Measurements from ENCODE around the gene ATP7B. TPM values are rescaled to one million over a fixed set of nuclear protein-coding genes. Genes with fewer than 3 reads are reported as not detected.

The ATP7B gene
- total RNA-seq, 1 experiment from 2014 or later = 4.4 TPM

- Histone ChIP-seq H3K9ac (ENCODE audit: low read length) (no peak overlapping the region), H3K36me3 (ENCODE audit: low read depth, low read length) (peaks cover 8% of the 10 kb centered on the region; the same call in 1 of the 2 replicates), H3K9me3 (ENCODE audit: low read length) (no peaks in the 10 kb centered on the region), H3K4me1 (ENCODE audit: insufficient read depth, low read length) (no peaks in the 10 kb centered on the region), H3K79me2 (ENCODE audit: low read length) (no peaks in the 10 kb centered on the region), H3K9me2 (replicated peaks; ENCODE audit: low read length) (no peaks in the 10 kb centered on the region), H2AFZ (ENCODE audit: low read length) (no peak overlapping the region), H3K4me3 (ENCODE audit: low read length) (no peak overlapping the region), H3F3A (ENCODE audit: low read length, unreplicated experiment) (no peaks in the 10 kb centered on the region), H4K20me1 (ENCODE audit: low read length) (no peaks in the 10 kb centered on the region), H3K4me2 (ENCODE audit: low read length) (no peak overlapping the region), H3K27ac (ENCODE audit: low read length) (no peak overlapping the region), H3K27me3 (ENCODE audit: low read length) (no peaks in the 10 kb centered on the region)
- ChIA-PET CTCF (no interaction called here), POLR2A (ENCODE audit: unreplicated experiment) (no interaction called here)
- intact Hi-C loops (cut with micrococcal nuclease) = no loop called here
- TF ChIP-seq CTCF (conservative IDR thresholded peaks at IDR 0.05; ENCODE audit: low read depth, low read length) (no peak), EZH2 (IDR thresholded peaks at IDR 0.05; ENCODE audit: low read length, unreplicated experiment) (no peak), EZH2phosphoT487 (IDR thresholded peaks at IDR 0.05; ENCODE audit: borderline replicate concordance, low read length) (no peak)
- DNase-seq = no peak
- ATAC-seq = no peak
- BruUV-seq (replicated peaks) = TSS peak; percentile 13
Observed at GRCh38 chr13:52029569-52029968, 18.3 kb upstream of the ATP7B start.

DNA sequence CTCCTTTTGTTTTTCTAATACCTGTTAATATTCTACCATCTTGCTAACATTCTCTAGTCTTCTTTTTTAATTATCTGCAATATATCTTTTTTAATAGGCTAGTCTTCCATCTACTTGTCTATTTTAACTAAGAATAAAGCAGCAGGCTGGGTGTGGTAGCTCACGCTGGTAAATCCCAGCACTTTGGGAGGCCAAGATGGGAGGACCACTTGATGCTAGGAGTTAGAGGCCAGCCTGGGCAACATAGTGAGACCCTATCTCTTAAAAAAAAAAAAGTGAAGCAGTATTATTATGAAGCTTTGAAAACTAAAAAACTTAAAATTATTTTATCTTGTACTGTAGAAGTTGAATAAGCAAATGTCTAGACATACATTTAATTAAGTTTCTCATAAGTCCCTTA is 16.6 kb upstream of the ATP7B start:
- DNase-seq = no peak
- Histone ChIP-seq H3K27ac (ENCODE audit: low read length) (no peak overlapping the region), H3K9me2 (replicated peaks; ENCODE audit: low read length) (no peaks in the 10 kb centered on the region), H3K4me1 (ENCODE audit: insufficient read depth, low read length) (no peaks in the 10 kb centered on the region), H3K27me3 (ENCODE audit: low read length) (no peaks in the 10 kb centered on the region), H3K4me2 (ENCODE audit: low read length) (no peak overlapping the region), H3F3A (ENCODE audit: low read length, unreplicated experiment) (no peaks in the 10 kb centered on the region), H4K20me1 (ENCODE audit: low read length) (no peaks in the 10 kb centered on the region), H3K36me3 (ENCODE audit: low read depth, low read length) (peaks cover 15% of the 10 kb centered on the region; the same call in 1 of the 2 replicates), H3K79me2 (ENCODE audit: low read length) (no peaks in the 10 kb centered on the region), H3K9me3 (ENCODE audit: low read length) (no peaks in the 10 kb centered on the region), H3K9ac (ENCODE audit: low read length) (no peak overlapping the region), H2AFZ (ENCODE audit: low read length) (no peak overlapping the region), H3K4me3 (ENCODE audit: low read length) (no peak overlapping the region)
- intact Hi-C loops (cut with micrococcal nuclease) = no loop called here
- no TSS peak for BruUV-seq (replicated peaks)
- CTCF ChIA-PET = no interaction called here
- POLR2A ChIA-PET (ENCODE audit: unreplicated experiment) = no interaction called here
- TF ChIP-seq EZH2phosphoT487 (IDR thresholded peaks at IDR 0.05; ENCODE audit: borderline replicate concordance, low read length) (no peak), CTCF (conservative IDR thresholded peaks at IDR 0.05; ENCODE audit: low read depth, low read length) (no peak), EZH2 (IDR thresholded peaks at IDR 0.05; ENCODE audit: low read length, unreplicated experiment) (no peak)
- no peak for ATAC-seq

DNA sequence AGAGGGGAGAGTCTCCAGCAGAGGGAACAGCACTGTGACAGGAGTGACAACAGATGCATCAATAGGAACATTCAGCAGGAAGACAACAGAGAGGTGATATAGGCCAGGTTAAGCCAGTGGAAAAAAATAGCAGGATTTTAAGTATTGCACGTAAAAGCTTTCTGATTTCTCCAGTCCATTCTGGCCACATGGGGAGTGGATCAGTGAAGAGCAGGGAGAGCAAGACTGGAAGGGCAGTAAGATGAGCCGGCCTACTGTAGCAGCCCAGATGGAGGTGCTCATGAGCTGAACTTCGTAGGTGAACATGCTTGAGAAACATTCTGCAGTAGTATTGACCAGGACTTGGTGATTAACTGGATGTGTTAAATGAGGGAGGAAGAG is 15.0 kb upstream of the ATP7B start:
- H3K27ac ChIP-seq (ENCODE audit: low read length) = no peak overlapping the region
- H3K79me2 ChIP-seq (ENCODE audit: low read length) = no peaks in the 10 kb centered on the region
- H3K27me3 ChIP-seq (ENCODE audit: low read length) = no peaks in the 10 kb centered on the region
- POLR2A ChIA-PET (ENCODE audit: unreplicated experiment) = no interaction called here
- H3K9me3 ChIP-seq (ENCODE audit: low read length) = no peaks in the 10 kb centered on the region
- no peaks in the 10 kb centered on the region for H4K20me1 ChIP-seq (ENCODE audit: low read length)
- TF ChIP-seq CTCF (conservative IDR thresholded peaks at IDR 0.05; ENCODE audit: low read depth, low read length) (0 out of 2 replicates have a peak, but pooled peaks have one; percentile 15), EZH2 (IDR thresholded peaks at IDR 0.05; ENCODE audit: low read length, unreplicated experiment) (no peak)
- no peaks in the 10 kb centered on the region for H3F3A ChIP-seq (ENCODE audit: low read length, unreplicated experiment)
- DNase-seq (no peak), ATAC-seq (no peak)
- H3K4me2 ChIP-seq (ENCODE audit: low read length) = no peak overlapping the region
- intact Hi-C loops (cut with micrococcal nuclease) = no loop called here
- no peak overlapping the region for H2AFZ ChIP-seq (ENCODE audit: low read length)
- H3K4me3 ChIP-seq (ENCODE audit: low read length) = no peak overlapping the region
- H3K4me1 ChIP-seq (ENCODE audit: insufficient read depth, low read length) = no peaks in the 10 kb centered on the region
- no peaks in the 10 kb centered on the region for H3K9me2 ChIP-seq (replicated peaks; ENCODE audit: low read length)
- no TSS peak for BruUV-seq (replicated peaks)
- H3K36me3 ChIP-seq (ENCODE audit: low read depth, low read length) = peaks cover 15% of the 10 kb centered on the region; the same call in 1 of the 2 replicates
- CTCF ChIA-PET = no interaction called here
- no peak overlapping the region for H3K9ac ChIP-seq (ENCODE audit: low read length)

Data from PC-3 (cell line).